GM19025 (cell line): Measurements from ENCODE around the gene DCAF15.
A peak's percentile ranks its signal among the peaks of the same experiment; 100 is the strongest.

ENCODE experiments used
- ATAC-seq: cut with Tn5 transposase; IDR thresholded peaks from one replicate; pipeline ENCODE4 v1.9.1; 2021; ENCODE audit warnings: mild to moderate bottlenecking, low read depth, moderate library complexity; ENCODE audit not compliant: unreplicated experiment

DCAF15 gene

DNA sequence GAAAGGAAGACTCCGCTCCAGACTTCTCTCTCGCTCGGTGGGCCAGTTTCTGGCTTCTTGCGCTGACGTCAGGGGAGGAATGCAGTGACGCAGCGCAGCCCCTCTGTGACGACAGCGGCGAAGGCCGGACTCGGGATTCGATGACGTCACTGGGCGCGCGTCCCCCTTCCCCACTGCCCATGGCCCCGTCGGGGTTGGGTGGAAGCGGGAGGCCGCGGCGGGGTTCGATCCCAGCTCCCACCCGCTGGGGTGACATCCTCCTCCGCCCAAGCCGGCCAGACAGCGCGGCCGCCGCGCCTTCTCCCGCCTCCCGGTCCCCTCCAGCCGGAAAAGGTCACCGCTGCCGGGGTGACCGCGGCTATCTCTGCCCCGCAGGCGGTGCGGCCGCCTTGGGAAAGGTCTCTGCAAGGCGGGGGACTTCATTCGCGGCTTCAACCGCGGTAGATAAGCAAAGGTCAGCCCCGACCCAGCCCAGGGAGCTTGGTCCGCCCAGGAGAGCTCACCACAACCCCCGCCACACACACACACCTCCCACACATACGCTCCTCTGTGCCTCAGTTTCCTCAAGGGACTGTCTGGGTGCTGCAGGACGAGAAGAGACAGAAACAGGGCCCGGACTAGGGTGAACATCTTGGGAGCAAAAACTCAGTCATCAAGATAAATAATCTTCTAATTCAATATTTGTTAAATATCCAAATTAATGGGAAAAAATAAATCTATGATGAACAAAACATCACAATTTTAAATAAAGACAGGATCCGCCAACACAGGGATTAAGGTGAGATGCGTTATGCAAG lies 54.7 kb downstream of the DCAF15 start:
- peak; percentile 19 for ATAC-seq
